GM23248 (cell line): ENCODE data around the gene P2RY8. TPM values are rescaled to one million over a fixed set of nuclear protein-coding genes. Genes with fewer than 3 reads are reported as not detected.
A peak's percentile ranks its signal among the peaks of the same experiment; 100 is the strongest.
"Not testable (repeated sequence)": the region's sequence is repeated elsewhere in the genome, so short reads cannot be mapped to it uniquely, and the experiment has no call there.

Experiments
- DNase-seq: peaks from one replicate; pipeline ENCODE4 v3.0.0-alpha.2; 2015
- H2AFZ ChIP-seq: fragments of 200-600 bp; sonication (generic); 2 replicates; pipeline ENCODE4 v1.6.1; 2016; ENCODE audit warnings: antibody characterized with exemption
- H3F3A ChIP-seq: fragments of 200-600 bp; sonication (generic); 2 replicates; pipeline ENCODE4 v1.6.1; 2016; ENCODE audit warnings: mild to moderate bottlenecking, antibody characterized with exemption, mixed run types; ENCODE audit not compliant: insufficient read depth
- H3K27ac ChIP-seq: fragments of 200-600 bp; sonication (generic); 2 replicates; pipeline ENCODE4 v1.5.1; 2016; ENCODE audit warnings: mild to moderate bottlenecking
- H3K27me3 ChIP-seq: fragments of 200-600 bp; sonication (generic); replicated peaks from 2 replicates; pipeline ENCODE4 v1.6.1; 2016; ENCODE audit warnings: mild to moderate bottlenecking; ENCODE audit not compliant: insufficient read depth
- H3K36me3 ChIP-seq: fragments of 200-600 bp; sonication (generic); 2 replicates; pipeline ENCODE4 v1.6.1; 2016; ENCODE audit warnings: low read depth, mild to moderate bottlenecking
- H3K4me1 ChIP-seq: fragments of 200-600 bp; sonication (generic); 2 replicates; pipeline ENCODE4 v1.6.1; 2016; ENCODE audit warnings: mild to moderate bottlenecking; ENCODE audit not compliant: insufficient read depth
- H3K4me2 ChIP-seq: fragments of 200-600 bp; sonication (generic); one replicate; pipeline ENCODE4 v1.6.1; 2016; ENCODE audit warnings: mild to moderate bottlenecking; ENCODE audit not compliant: unreplicated experiment
- H3K4me3 ChIP-seq: fragments of 200-600 bp; sonication (generic); 2 replicates; pipeline ENCODE4 v1.5.1; 2016; ENCODE audit warnings: mild to moderate bottlenecking
- H3K79me2 ChIP-seq: fragments of 200-600 bp; sonication (generic); 2 replicates; pipeline ENCODE4 v1.6.1; 2016; ENCODE audit warnings: mild to moderate bottlenecking; ENCODE audit not compliant: insufficient read depth
- H3K9ac ChIP-seq: fragments of 200-600 bp; sonication (generic); 2 replicates; pipeline ENCODE4 v1.6.1; 2016; ENCODE audit warnings: mild to moderate bottlenecking
- H3K9me2 ChIP-seq: fragments of 200-600 bp; sonication (generic); 2 replicates; pipeline ENCODE4 v1.6.1; 2016; ENCODE audit warnings: mixed run types, mild to moderate bottlenecking, moderate library complexity; ENCODE audit not compliant: insufficient read depth
- H3K9me3 ChIP-seq: fragments of 200-600 bp; sonication (generic); one replicate; pipeline ENCODE4 v1.6.1; 2017; ENCODE audit warnings: low read depth
- H4K20me1 ChIP-seq: fragments of 200-600 bp; sonication (generic); 2 replicates; pipeline ENCODE4 v1.6.0; 2016; ENCODE audit not compliant: insufficient read depth
- EZH2 ChIP-seq: fragments of 200-600 bp; sonication (generic); IDR thresholded peaks from 2 replicates; pipeline ENCODE4 v1.6.1; 2018; ENCODE audit warnings: antibody characterized with exemption, mild to moderate bottlenecking; ENCODE audit not compliant: insufficient read depth, poor library complexity, severe bottlenecking
- EZH2phosphoT487 ChIP-seq: fragments of 200-600 bp; sonication (generic); IDR thresholded peaks from 2 replicates; pipeline ENCODE4 v1.6.1; 2018; ENCODE audit warnings: antibody characterized with exemption, moderate library complexity, mild to moderate bottlenecking, low read depth; ENCODE audit not compliant: insufficient read depth
- WGBS, 2 experiments: methylation state at CpG; one replicate each; pipeline ENCODE4 v1.1.6; 2015 to 2017; ENCODE audit warnings: low lambda C conversion rate in 2 of 2, low coverage in 1 of 2; ENCODE audit errors: missing lambda C conversion rate in 2 of 2; 5-methylcytosine and 5-hydroxymethylcytosine counted together
- in situ Hi-C: fragments of 300-500 bp; cut with MboI; formaldehyde crosslinking; loops from 2 replicates; pipeline ENCODE4 v1.15.0; 2020
- polyA plus RNA-seq: library from polyadenylated mRNA; unstranded; fragments of >200 nt; fragmentation: Nextera tagmentation; extraction: Ambion mirVana; gene quantifications from 2 replicates; pipeline ENCODE4 v1.2.1, GENCODE V29; 2016
- total RNA-seq: library from RNA; depleted of rRNA; stranded (reverse); fragments of >200 nt; shearing (Covaris generic); gene quantifications from 2 replicates; pipeline ENCODE4 v1.2.3, GENCODE V29; 2014

P2RY8 gene
- total and polyA plus RNA-seq, 2 experiments from 2014 or later = not detected

- no peak overlapping the region for H3K4me3 ChIP-seq
- H3K27me3 ChIP-seq = no peaks in the 10 kb centered on the region
- no peak for DNase-seq
- no peak for TF ChIP-seq EZH2phosphoT487
- TF ChIP-seq EZH2 = no peak
- in situ Hi-C loops = no loop called here
- H3K79me2 ChIP-seq = no peaks in the 10 kb centered on the region
- no peaks in the 10 kb centered on the region for H3K4me1 ChIP-seq
- no peaks in the 10 kb centered on the region for H3K9me3 ChIP-seq
- no peaks in the 10 kb centered on the region for H4K20me1 ChIP-seq
- no peaks in the 10 kb centered on the region for H3K36me3 ChIP-seq
- 63 to 70% methylated on average over 9 of the region's 9 CpGs for WGBS, 2 experiments
- H2AFZ ChIP-seq = no peak overlapping the region
- H3K9ac ChIP-seq = no peak overlapping the region
- no peak overlapping the region for H3K4me2 ChIP-seq
- H3F3A ChIP-seq = no peaks in the 10 kb centered on the region
- H3K27ac ChIP-seq = no peak overlapping the region
- H3K9me2 ChIP-seq = no peaks in the 10 kb centered on the region
Measured at GRCh38 chrX:1485033-1485432, 52.0 kb downstream of the P2RY8 start.

- H4K20me1 ChIP-seq = no peaks in the 10 kb centered on the region
- no peak overlapping the region for H3K4me3 ChIP-seq
- in situ Hi-C loops = no loop called here
- no peaks in the 10 kb centered on the region for H3K4me1 ChIP-seq
- H3K79me2 ChIP-seq = no peaks in the 10 kb centered on the region
- TF ChIP-seq EZH2phosphoT487 = no peak
- no peak for TF ChIP-seq EZH2
- no peak overlapping the region for H3K4me2 ChIP-seq
- H3K9me3 ChIP-seq = no peaks in the 10 kb centered on the region
- 55 to 66% methylated on average over 3 to 5 of the region's 5 CpGs for WGBS, 2 experiments
- no peaks in the 10 kb centered on the region for H3F3A ChIP-seq
- no peak overlapping the region for H3K27ac ChIP-seq
- no peaks in the 10 kb centered on the region for H3K9me2 ChIP-seq
- DNase-seq = no peak
- H2AFZ ChIP-seq = no peak overlapping the region
- no peaks in the 10 kb centered on the region for H3K36me3 ChIP-seq
- H3K9ac ChIP-seq = no peak overlapping the region
- H3K27me3 ChIP-seq = no peaks in the 10 kb centered on the region
Measured at GRCh38 chrX:1484638-1485019, 52.4 kb downstream of the P2RY8 start.

GRCh38 chrX:1483843-1484637, 52.9 kb downstream of the P2RY8 start:
- no peaks in the 10 kb centered on the region for H3K9me3 ChIP-seq
- H3K27me3 ChIP-seq = no peaks in the 10 kb centered on the region
- H4K20me1 ChIP-seq = no peaks in the 10 kb centered on the region
- DNase-seq = no peak
- H3K36me3 ChIP-seq = no peaks in the 10 kb centered on the region
- WGBS, 2 experiments = 56 to 60% methylated on average over 14 to 15 of the region's 15 CpGs
- no peak for TF ChIP-seq EZH2
- TF ChIP-seq EZH2phosphoT487 = no peak
- no peak overlapping the region for H3K9ac ChIP-seq
- H3K4me3 ChIP-seq = no peak overlapping the region
- H2AFZ ChIP-seq = no peak overlapping the region
- in situ Hi-C loops = no loop called here
- H3F3A ChIP-seq = no peaks in the 10 kb centered on the region
- no peaks in the 10 kb centered on the region for H3K9me2 ChIP-seq
- H3K79me2 ChIP-seq = no peaks in the 10 kb centered on the region
- no peak overlapping the region for H3K27ac ChIP-seq
- no peaks in the 10 kb centered on the region for H3K4me1 ChIP-seq
- no peak overlapping the region for H3K4me2 ChIP-seq

GRCh38 chrX:1482530-1482928, 54.5 kb downstream of the P2RY8 start:
- H3K4me3 ChIP-seq, in situ Hi-C loops, H3K36me3 ChIP-seq, H3K9me3 ChIP-seq, H4K20me1 ChIP-seq, H3K79me2 ChIP-seq, DNase-seq, H3K9me2 ChIP-seq, H3F3A ChIP-seq, H3K4me1 ChIP-seq, H3K27me3 ChIP-seq, H3K9ac ChIP-seq, H3K27ac ChIP-seq, H3K4me2 ChIP-seq: not testable (repeated sequence)
- 80% methylated on average over 1 of the region's 2 CpGs; no CpG with 5 or more reads in 1 of the 2 experiments for WGBS, 2 experiments
- H2AFZ ChIP-seq = peak overlapping the region; percentile 84; the same call in 1 of the 2 replicates
